WTC11 (cell line): ENCODE measurements around the gene ST8SIA1.

Experiments used
- CTCF ChIP-seq: fragments of 200-600 bp; IDR thresholded peaks from 2 replicates; pipeline ENCODE4 v1.8.0; 2022; ENCODE audit warnings: antibody characterized with exemption
- FOXK1 ChIP-seq: sonication (generic); formaldehyde crosslinking; IDR thresholded peaks from 2 replicates; pipeline ENCODE4 v1.8.0; 2022; ENCODE audit warnings: mild to moderate bottlenecking, moderate library complexity, missing genetic modification reagents
- NR3C1 ChIP-seq: sonication (generic); formaldehyde crosslinking; conservative IDR thresholded peaks from 2 replicates; pipeline ENCODE4 v1.8.1; 2023; ENCODE audit warnings: low read depth, mild to moderate bottlenecking, missing genetic modification reagents
- SP1 ChIP-seq: sonication (generic); formaldehyde crosslinking; conservative IDR thresholded peaks from 2 replicates; pipeline ENCODE4 v1.8.1; 2022; ENCODE audit warnings: missing genetic modification reagents
- TEAD4 ChIP-seq: sonication (generic); formaldehyde crosslinking; IDR thresholded peaks from 2 replicates; pipeline ENCODE4 v1.8.0; 2022; ENCODE audit warnings: mild to moderate bottlenecking, missing genetic modification reagents
- USF2 ChIP-seq: sonication (generic); formaldehyde crosslinking; IDR thresholded peaks from 2 replicates; pipeline ENCODE4 v1.8.1; 2023; ENCODE audit warnings: mild to moderate bottlenecking, missing genetic modification reagents, moderate library complexity
- ZNF281 ChIP-seq: sonication (generic); formaldehyde crosslinking; IDR thresholded peaks from 2 replicates; pipeline ENCODE4 v1.8.0; 2023; ENCODE audit warnings: mild to moderate bottlenecking, missing genetic modification reagents
- TF ChIP-seq, protein P1 (sequence below): sonication (generic); formaldehyde crosslinking; IDR thresholded peaks from 2 replicates; pipeline ENCODE4 v1.8.0; 2022; ENCODE audit warnings: mild to moderate bottlenecking, missing genetic modification reagents
- TF ChIP-seq, protein P2 (sequence below): sonication (generic); formaldehyde crosslinking; IDR thresholded peaks from 2 replicates; pipeline ENCODE4 v1.8.0; 2022; ENCODE audit warnings: mild to moderate bottlenecking, missing genetic modification reagents
- TF ChIP-seq, protein P3 (sequence below): sonication (generic); formaldehyde crosslinking; conservative IDR thresholded peaks from 2 replicates; pipeline ENCODE4 v1.8.1; 2022; ENCODE audit warnings: mild to moderate bottlenecking, missing genetic modification reagents
- TF ChIP-seq, protein P4 (sequence below): sonication (generic); formaldehyde crosslinking; IDR thresholded peaks from 2 replicates; pipeline ENCODE4 v1.8.1; 2023; ENCODE audit warnings: mild to moderate bottlenecking, moderate library complexity, missing genetic modification reagents
- TF ChIP-seq, protein P5 (sequence below): sonication (generic); formaldehyde crosslinking; IDR thresholded peaks from 2 replicates; pipeline ENCODE4 v1.8.1; 2023; ENCODE audit warnings: mild to moderate bottlenecking, missing genetic modification reagents

DNA sequence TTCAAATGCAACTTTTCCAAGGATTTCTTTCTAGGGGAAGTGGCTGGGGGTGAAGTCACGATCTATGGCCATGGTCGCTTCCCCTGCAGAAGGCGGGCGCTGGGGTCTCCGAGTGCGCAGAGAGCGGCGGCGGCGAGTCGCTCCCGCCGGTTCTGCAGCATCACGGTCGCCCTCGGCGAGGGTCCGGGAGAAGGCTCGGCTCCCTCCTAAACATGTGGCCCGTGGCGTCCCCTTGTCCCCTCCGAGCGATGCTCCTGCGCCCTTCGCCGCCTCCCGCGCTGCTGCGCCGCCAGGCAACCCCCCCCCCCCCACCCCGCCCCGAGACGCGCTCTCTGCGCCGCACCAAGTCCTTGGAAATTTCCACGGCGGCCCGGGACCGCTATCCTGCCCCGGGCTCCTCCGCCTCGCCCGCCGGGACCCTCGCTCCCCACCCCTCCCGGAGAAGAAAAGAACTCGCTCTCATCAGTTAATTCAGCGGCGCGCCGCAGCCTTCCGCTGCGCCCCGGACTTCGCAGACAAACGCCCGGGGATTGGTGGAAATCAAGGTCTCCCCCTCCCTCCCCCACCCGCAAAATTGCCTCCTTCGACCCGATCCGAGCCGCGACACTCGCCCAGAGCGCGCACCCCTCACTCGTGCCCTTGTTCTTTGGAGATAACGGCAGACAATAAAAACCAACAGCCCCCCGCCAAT, at the start of gene ST8SIA1:
- TF ChIP-seq CTCF (no peak), TEAD4 (CRISPR knock-in tag) (no peak), NR3C1 (CRISPR knock-in tag) (no peak), USF2 (CRISPR knock-in tag) (no peak), FOXK1 (CRISPR knock-in tag) (no peak), SP1 (no peak), ZNF281 (CRISPR knock-in tag) (no peak)
- TF ChIP-seq, protein P1, sequence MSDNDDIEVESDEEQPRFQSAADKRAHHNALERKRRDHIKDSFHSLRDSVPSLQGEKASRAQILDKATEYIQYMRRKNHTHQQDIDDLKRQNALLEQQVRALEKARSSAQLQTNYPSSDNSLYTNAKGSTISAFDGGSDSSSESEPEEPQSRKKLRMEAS = no peak
- TF ChIP-seq, protein P2, sequence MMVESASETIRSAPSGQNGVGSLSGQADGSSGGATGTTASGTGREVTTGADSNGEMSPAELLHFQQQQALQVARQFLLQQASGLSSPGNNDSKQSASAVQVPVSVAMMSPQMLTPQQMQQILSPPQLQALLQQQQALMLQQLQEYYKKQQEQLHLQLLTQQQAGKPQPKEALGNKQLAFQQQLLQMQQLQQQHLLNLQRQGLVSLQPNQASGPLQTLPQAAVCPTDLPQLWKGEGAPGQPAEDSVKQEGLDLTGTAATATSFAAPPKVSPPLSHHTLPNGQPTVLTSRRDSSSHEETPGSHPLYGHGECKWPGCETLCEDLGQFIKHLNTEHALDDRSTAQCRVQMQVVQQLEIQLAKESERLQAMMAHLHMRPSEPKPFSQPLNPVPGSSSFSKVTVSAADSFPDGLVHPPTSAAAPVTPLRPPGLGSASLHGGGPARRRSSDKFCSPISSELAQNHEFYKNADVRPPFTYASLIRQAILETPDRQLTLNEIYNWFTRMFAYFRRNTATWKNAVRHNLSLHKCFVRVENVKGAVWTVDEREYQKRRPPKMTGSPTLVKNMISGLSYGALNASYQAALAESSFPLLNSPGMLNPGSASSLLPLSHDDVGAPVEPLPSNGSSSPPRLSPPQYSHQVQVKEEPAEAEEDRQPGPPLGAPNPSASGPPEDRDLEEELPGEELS = no peak
- TF ChIP-seq, protein P3, sequence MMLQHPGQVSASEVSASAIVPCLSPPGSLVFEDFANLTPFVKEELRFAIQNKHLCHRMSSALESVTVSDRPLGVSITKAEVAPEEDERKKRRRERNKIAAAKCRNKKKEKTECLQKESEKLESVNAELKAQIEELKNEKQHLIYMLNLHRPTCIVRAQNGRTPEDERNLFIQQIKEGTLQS = no peak
- TF ChIP-seq, protein P4, sequence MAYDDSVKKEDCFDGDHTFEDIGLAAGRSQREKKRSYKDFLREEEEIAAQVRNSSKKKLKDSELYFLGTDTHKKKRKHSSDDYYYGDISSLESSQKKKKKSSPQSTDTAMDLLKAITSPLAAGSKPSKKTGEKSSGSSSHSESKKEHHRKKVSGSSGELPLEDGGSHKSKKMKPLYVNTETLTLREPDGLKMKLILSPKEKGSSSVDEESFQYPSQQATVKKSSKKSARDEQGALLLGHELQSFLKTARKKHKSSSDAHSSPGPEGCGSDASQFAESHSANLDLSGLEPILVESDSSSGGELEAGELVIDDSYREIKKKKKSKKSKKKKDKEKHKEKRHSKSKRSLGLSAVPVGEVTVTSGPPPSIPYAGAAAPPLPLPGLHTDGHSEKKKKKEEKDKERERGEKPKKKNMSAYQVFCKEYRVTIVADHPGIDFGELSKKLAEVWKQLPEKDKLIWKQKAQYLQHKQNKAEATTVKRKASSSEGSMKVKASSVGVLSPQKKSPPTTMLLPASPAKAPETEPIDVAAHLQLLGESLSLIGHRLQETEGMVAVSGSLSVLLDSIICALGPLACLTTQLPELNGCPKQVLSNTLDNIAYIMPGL (CRISPR knock-in tag) = no peak
- TF ChIP-seq, protein P5, sequence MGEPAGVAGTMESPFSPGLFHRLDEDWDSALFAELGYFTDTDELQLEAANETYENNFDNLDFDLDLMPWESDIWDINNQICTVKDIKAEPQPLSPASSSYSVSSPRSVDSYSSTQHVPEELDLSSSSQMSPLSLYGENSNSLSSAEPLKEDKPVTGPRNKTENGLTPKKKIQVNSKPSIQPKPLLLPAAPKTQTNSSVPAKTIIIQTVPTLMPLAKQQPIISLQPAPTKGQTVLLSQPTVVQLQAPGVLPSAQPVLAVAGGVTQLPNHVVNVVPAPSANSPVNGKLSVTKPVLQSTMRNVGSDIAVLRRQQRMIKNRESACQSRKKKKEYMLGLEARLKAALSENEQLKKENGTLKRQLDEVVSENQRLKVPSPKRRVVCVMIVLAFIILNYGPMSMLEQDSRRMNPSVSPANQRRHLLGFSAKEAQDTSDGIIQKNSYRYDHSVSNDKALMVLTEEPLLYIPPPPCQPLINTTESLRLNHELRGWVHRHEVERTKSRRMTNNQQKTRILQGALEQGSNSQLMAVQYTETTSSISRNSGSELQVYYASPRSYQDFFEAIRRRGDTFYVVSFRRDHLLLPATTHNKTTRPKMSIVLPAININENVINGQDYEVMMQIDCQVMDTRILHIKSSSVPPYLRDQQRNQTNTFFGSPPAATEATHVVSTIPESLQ = no peak
